ENCODE data around the gene RTEL1. TPM values are rescaled to one million over a fixed set of nuclear protein-coding genes. Genes with fewer than 3 reads are reported as not detected.
A peak's percentile ranks its signal among the peaks of the same experiment; 100 is the strongest.

Gene RTEL1
- total RNA-seq, 1 experiment from 2014 or later, result 33.4 TPM

DNA sequence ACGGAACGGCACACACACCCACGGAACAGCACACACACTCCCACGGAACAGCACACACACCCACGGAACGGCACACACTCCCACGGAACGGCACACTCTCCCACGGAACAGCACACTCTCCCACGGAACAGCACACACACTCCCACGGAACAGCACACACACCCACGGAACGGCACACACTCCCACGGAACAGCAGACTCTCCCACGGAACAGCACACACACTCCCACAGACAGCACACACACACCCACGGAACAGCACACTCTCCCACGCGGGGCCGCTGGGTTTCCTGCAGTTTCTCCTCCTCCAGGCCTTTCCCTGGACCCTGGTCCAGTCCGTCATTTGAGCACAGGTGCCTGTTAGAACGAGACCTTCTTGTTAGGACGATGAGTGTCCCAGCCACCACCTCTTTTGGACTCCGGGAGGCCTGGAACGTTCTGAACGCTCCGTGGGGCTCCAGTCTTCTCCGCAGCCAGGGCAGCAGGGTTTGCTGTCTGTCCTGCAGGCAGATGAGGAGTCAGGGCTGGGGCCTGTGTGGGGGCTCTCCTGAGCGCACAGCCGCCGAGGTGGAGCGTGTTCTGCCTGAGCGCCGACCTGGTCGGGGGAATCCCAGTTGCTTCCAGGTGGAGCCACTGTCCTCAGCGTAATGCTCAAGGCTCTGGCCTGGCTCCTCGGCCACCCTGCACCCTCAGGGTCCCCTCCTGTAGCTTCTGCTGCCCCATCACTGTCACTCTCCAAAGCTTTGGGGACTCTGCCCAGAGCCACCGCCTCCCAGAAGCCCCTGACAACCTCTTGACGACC, 20.8 kb downstream of the RTEL1 start:
- Histone ChIP-seq H3K4me2 (ENCODE audit: insufficient read depth, insufficient read length, low read length) (no peak overlapping the region), H2AFZ (ENCODE audit: low read length) (no peak overlapping the region), H3K14ac (ENCODE audit: insufficient read depth, low read length) (no peak overlapping the region; the same call in 1 of the 2 replicates), H3T11ph (ENCODE audit: low read length) (no peak overlapping the region), H4K5ac (ENCODE audit: insufficient read length, low read depth, low read length) (no peak overlapping the region), H3K27ac (ENCODE audit: insufficient read length, low read depth, low read length) (no peak overlapping the region), H4K20me1 (ENCODE audit: control insufficient read depth, insufficient read depth, insufficient read length) (no peaks in the 10 kb centered on the region), H2BK5ac (ENCODE audit: insufficient read length, low read length) (no peak overlapping the region), H3K18ac (ENCODE audit: insufficient read length, low read depth, low read length) (no peak overlapping the region), H2AK5ac (ENCODE audit: insufficient read length, low read length) (no peak overlapping the region), H4K8ac (replicated peaks; ENCODE audit: insufficient read length, low read depth, low read length) (no peak overlapping the region), H3K79me2 (ENCODE audit: insufficient read depth, low read length) (no peaks in the 10 kb centered on the region), H3K27me3 (ENCODE audit: insufficient read depth, low read length) (no peaks in the 10 kb centered on the region), H2BK15ac (ENCODE audit: low read depth, low read length) (no peak overlapping the region), H3K56ac (ENCODE audit: insufficient read length, low read depth, low read length) (no peak overlapping the region), H3K4me1 (ENCODE audit: insufficient read depth, low read length) (no peaks in the 10 kb centered on the region), H2BK120ac (ENCODE audit: low read depth, low read length, poor library complexity, severe bottlenecking) (no peak overlapping the region), H3K9ac (ENCODE audit: extremely low read depth, insufficient read length, low read length) (no peak overlapping the region), H3K23me2 (ENCODE audit: insufficient read length, low read depth, low read length, poor library complexity, severe bottlenecking) (no peaks in the 10 kb centered on the region), H2BK12ac (ENCODE audit: insufficient read length, low read depth, low read length) (no peak overlapping the region), H3K79me1 (ENCODE audit: insufficient read depth, low read depth, low read length, poor library complexity, severe bottlenecking) (no peaks in the 10 kb centered on the region), H3K4ac (ENCODE audit: low read depth, low read length) (no peak overlapping the region), H3K23ac (ENCODE audit: insufficient read length, low read depth, low read length) (no peak overlapping the region), H3K9me3 (ENCODE audit: control insufficient read depth, low read depth, low read length) (no peaks in the 10 kb centered on the region), H4K91ac (ENCODE audit: insufficient read length, low read depth, low read length) (no peak overlapping the region), H2BK20ac (ENCODE audit: low read depth, low read length, poor library complexity, severe bottlenecking) (no peak overlapping the region)
- Mint-ChIP-seq H3K4me3 (peak overlapping the region in 1 of 2 experiments; percentile 65; a peak in 1 of 5 replicates), H3K36me3 (ENCODE audit: insufficient read depth in 1 of 3, low read depth in 3 of 3) (peaks cover 12 to 30% (median 27%) of the 10 kb centered on the region in 3 experiments; a peak in 6 of 7 replicates), H3K4me1 (no peaks in the 10 kb centered on the region), H3K27ac (peak overlapping the region in 1 of 3 experiments; percentile 24; a peak in 1 of 7 replicates), H3K9me3 (no peaks in the 10 kb centered on the region; a peak in 1 of 5 replicates), H3K27me3 (ENCODE audit: low read depth) (no peaks in the 10 kb centered on the region)
- no CpG with 5 or more reads among the region's 38 CpGs for WGBS (ENCODE audit: extremely low coverage, insufficient read length, low lambda C conversion rate)
- TF ChIP-seq, protein P1, sequence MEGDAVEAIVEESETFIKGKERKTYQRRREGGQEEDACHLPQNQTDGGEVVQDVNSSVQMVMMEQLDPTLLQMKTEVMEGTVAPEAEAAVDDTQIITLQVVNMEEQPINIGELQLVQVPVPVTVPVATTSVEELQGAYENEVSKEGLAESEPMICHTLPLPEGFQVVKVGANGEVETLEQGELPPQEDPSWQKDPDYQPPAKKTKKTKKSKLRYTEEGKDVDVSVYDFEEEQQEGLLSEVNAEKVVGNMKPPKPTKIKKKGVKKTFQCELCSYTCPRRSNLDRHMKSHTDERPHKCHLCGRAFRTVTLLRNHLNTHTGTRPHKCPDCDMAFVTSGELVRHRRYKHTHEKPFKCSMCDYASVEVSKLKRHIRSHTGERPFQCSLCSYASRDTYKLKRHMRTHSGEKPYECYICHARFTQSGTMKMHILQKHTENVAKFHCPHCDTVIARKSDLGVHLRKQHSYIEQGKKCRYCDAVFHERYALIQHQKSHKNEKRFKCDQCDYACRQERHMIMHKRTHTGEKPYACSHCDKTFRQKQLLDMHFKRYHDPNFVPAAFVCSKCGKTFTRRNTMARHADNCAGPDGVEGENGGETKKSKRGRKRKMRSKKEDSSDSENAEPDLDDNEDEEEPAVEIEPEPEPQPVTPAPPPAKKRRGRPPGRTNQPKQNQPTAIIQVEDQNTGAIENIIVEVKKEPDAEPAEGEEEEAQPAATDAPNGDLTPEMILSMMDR (conservative IDR thresholded peaks at IDR 0.05), result no peak
- no peak for DNase-seq
